PC-3 (cell line): ENCODE results near the gene NOC4L.

Experiments used
- EZH2 ChIP-seq: fragments of 300-600 bp; sonication (generic); IDR thresholded peaks from one replicate; pipeline ENCODE4 v1.6.1; 2017; ENCODE audit warnings: antibody characterized with exemption, mild to moderate bottlenecking, low read length; ENCODE audit not compliant: unreplicated experiment
- TF ChIP-seq, protein P1 (sequence below): fragments of 300-600 bp; sonication (generic); conservative IDR thresholded peaks from 2 replicates; pipeline ENCODE4 v1.5.1; 2017; ENCODE audit warnings: antibody characterized with exemption, low read depth, mild to moderate bottlenecking, low read length

DNA sequence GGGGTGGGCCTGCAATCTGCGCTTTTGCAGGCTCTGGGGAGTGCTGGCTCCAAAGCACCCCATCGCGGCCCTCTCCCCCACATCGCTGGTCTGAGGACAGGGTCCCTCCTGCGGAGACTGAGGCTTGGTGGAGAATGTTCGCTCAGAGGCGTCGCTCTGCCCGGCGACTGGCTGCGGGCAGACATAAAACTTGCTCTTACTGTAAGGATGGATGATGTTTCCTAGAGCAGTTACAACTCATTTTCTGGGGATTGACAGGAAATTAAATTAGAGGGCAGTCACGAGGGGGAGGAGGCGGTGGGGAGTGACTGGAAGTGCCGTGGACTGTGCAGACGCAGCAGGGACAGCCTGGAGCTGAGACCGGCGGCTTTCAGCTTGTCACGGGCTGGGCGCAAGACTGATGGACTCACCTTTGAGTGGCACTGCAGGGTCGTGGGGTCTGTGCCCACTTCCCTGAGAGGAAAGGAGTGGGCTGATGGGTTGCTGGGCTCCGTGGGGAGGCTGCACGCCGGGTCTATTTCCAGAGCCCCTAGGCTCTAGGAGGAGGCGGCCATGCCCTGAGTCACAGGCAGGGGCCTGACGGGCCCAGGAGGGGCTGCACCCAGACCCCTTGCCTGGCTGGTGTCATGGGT lies 32.8 kb downstream of the NOC4L start:
- TF ChIP-seq, protein P1, sequence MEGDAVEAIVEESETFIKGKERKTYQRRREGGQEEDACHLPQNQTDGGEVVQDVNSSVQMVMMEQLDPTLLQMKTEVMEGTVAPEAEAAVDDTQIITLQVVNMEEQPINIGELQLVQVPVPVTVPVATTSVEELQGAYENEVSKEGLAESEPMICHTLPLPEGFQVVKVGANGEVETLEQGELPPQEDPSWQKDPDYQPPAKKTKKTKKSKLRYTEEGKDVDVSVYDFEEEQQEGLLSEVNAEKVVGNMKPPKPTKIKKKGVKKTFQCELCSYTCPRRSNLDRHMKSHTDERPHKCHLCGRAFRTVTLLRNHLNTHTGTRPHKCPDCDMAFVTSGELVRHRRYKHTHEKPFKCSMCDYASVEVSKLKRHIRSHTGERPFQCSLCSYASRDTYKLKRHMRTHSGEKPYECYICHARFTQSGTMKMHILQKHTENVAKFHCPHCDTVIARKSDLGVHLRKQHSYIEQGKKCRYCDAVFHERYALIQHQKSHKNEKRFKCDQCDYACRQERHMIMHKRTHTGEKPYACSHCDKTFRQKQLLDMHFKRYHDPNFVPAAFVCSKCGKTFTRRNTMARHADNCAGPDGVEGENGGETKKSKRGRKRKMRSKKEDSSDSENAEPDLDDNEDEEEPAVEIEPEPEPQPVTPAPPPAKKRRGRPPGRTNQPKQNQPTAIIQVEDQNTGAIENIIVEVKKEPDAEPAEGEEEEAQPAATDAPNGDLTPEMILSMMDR, result no peak
- no peak for TF ChIP-seq EZH2
